ENCODE measurements around the gene TGFBI.
"Not testable (repeated sequence)": the region's sequence is repeated elsewhere in the genome, so short reads cannot be mapped to it uniquely, and the experiment has no call there.

The TGFBI gene

GRCh38 chr5:136027311-136027710 is 1.5 kb upstream of the TGFBI start:
- DNase-seq: no peak

GRCh38 chr5:136028090-136028489 is 698 bp upstream of the TGFBI start:
- DNase-seq: no peak

GRCh38 chr5:136030252-136030651 is 1.5 kb downstream of the TGFBI start:
- no peak for DNase-seq

- DNase-seq: no peak
These were observed 2.3 kb downstream of the TGFBI start for GRCh38 chr5:136030956-136031611.

- DNase-seq: no peak
These were observed 2.9 kb downstream of the TGFBI start for GRCh38 chr5:136031711-136032110.

GRCh38 chr5:136032564-136032963 is 3.8 kb downstream of the TGFBI start:
- DNase-seq: no peak

GRCh38 chr5:136033234-136033633 is 4.4 kb downstream of the TGFBI start:
- no peak for DNase-seq

- DNase-seq: no peak
These were observed 5.1 kb downstream of the TGFBI start for GRCh38 chr5:136033848-136034247.

GRCh38 chr5:136034492-136034891 is 5.7 kb downstream of the TGFBI start:
- DNase-seq: no peak

GRCh38 chr5:136034984-136035383 is 6.2 kb downstream of the TGFBI start:
- no peak for DNase-seq

GRCh38 chr5:136035837-136036236 is 7.0 kb downstream of the TGFBI start:
- DNase-seq: no peak

- no peak for DNase-seq
These were observed 7.6 kb downstream of the TGFBI start for GRCh38 chr5:136036293-136036911.

- peak; percentile 55 for DNase-seq
These were observed 8.4 kb downstream of the TGFBI start for GRCh38 chr5:136037001-136037705.

- DNase-seq: no peak
These were observed 9.8 kb downstream of the TGFBI start for GRCh38 chr5:136038635-136039034.

- no peak for DNase-seq
These were observed 10.4 kb downstream of the TGFBI start for GRCh38 chr5:136039202-136039601.

- no peak for DNase-seq
These were observed 12.1 kb downstream of the TGFBI start for GRCh38 chr5:136040746-136041415.

- DNase-seq: no peak
These were observed 13.4 kb downstream of the TGFBI start for GRCh38 chr5:136042156-136042555.

- peak; percentile 3 for DNase-seq
These were observed 13.9 kb downstream of the TGFBI start for GRCh38 chr5:136042665-136043121.

- DNase-seq: no peak
These were observed 14.8 kb downstream of the TGFBI start for GRCh38 chr5:136043551-136043950.

GRCh38 chr5:136043968-136044610 is 15.3 kb downstream of the TGFBI start:
- no peak for DNase-seq

- not testable (repeated sequence) for DNase-seq
These were observed 16.2 kb downstream of the TGFBI start for GRCh38 chr5:136045026-136045425.

GRCh38 chr5:136046246-136046645 is 17.5 kb downstream of the TGFBI start:
- no peak for DNase-seq

- no peak for DNase-seq
These were observed 19.1 kb downstream of the TGFBI start for GRCh38 chr5:136047858-136048257.
